ENCODE results near the gene SLC7A10.

- TF ChIP-seq CTCF (IDR thresholded peaks at IDR 0.05) (no peak), POLR2A (IDR thresholded peaks at IDR 0.05) (no peak)
Observed at GRCh38 chr19:33216198-33216830, 9.3 kb downstream of the SLC7A10 start.

Data from esophagus squamous epithelium (tissue), 4 donors.